Natural killer cell treated with Interleukin-12 subunit alpha and Interleukin-12 subunit beta and Interleukin-15 and Interleukin-18, amount 100 ng/mL, for 72 hours (primary cell): ENCODE data around the gene SLC16A10. TPM values are rescaled to one million over a fixed set of nuclear protein-coding genes. Genes with fewer than 3 reads are reported as not detected.
"Not testable (repeated sequence)": the region's sequence is repeated elsewhere in the genome, so short reads cannot be mapped to it uniquely, and the experiment has no call there.

Source experiments
- ATAC-seq, 2 donors: fragments of 150-1000 bp; cut with Tn5 transposase in 1 of 2; sonication (Bioruptor Pico), chemical (Tn5 transposase) in 1 of 2; 2 replicates each; pipeline ENCODE4 v1.10.0; 2021
- DNase-seq: peaks from one replicate; pipeline ENCODE4 v3.0.0; 2022; ENCODE audit warnings: low spot score
- H3K27ac Mint-ChIP-seq, 2 donors: 1 replicate in 1 of 2; 2 replicates in 1 of 2; pipeline ENCODE4 v1.8.0; 2022; ENCODE audit warnings: mixed read lengths in 2 of 2, mild to moderate bottlenecking in 1 of 2, moderate library complexity in 1 of 2
- H3K27me3 Mint-ChIP-seq, 2 donors: 1 replicate in 1 of 2; 2 replicates in 1 of 2; pipeline ENCODE4 v1.8.0; 2022; ENCODE audit warnings: mixed read lengths in 2 of 2
- H3K36me3 Mint-ChIP-seq: one replicate; pipeline ENCODE4 v1.8.0; 2022; ENCODE audit warnings: mixed read lengths
- H3K4me1 Mint-ChIP-seq, 2 donors: 1 replicate in 1 of 2; 2 replicates in 1 of 2; pipeline ENCODE4 v1.8.0; 2022; ENCODE audit warnings: low read depth in 2 of 2, mixed read lengths in 2 of 2, mild to moderate bottlenecking in 1 of 2
- H3K4me3 Mint-ChIP-seq: one replicate; pipeline ENCODE4 v1.8.0; 2022; ENCODE audit warnings: mixed read lengths
- H3K9me3 Mint-ChIP-seq: 2 replicates; pipeline ENCODE4 v1.8.0; 2022; ENCODE audit warnings: mixed read lengths
- total RNA-seq, 2 donors: library from RNA; stranded (reverse); gene quantifications; one replicate each; pipeline ENCODE4 v1.2.3, GENCODE V29; 2022

SLC16A10 gene
- total RNA-seq, 2 donors from 2014 or later = 0.48 to 0.59 TPM

- ATAC-seq = no peak
- H3K9me3 Mint-ChIP-seq = no peaks in the 10 kb centered on the region
- no peaks in the 10 kb centered on the region for H3K4me1 Mint-ChIP-seq
- H3K36me3 Mint-ChIP-seq = no peaks in the 10 kb centered on the region
- H3K27me3 Mint-ChIP-seq = peaks cover 0 to 6% of the 10 kb centered on the region in 2 donors
- no peak for DNase-seq
- H3K27ac Mint-ChIP-seq = no peak overlapping the region
- no peak overlapping the region for H3K4me3 Mint-ChIP-seq
Observed at GRCh38 chr6:111172563-111172962, 85.3 kb downstream of the SLC16A10 start.

- no peak overlapping the region for H3K4me3 Mint-ChIP-seq
- H3K4me1 Mint-ChIP-seq = no peaks in the 10 kb centered on the region
- H3K27ac Mint-ChIP-seq = no peak overlapping the region
- ATAC-seq = no peak
- DNase-seq = no peak
- H3K27me3 Mint-ChIP-seq = peaks cover 0 to 6% of the 10 kb centered on the region in 2 donors
- no peaks in the 10 kb centered on the region for H3K36me3 Mint-ChIP-seq
- no peaks in the 10 kb centered on the region for H3K9me3 Mint-ChIP-seq
Observed at GRCh38 chr6:111173341-111173740, 86.0 kb downstream of the SLC16A10 start.

- Mint-ChIP-seq H3K9me3 (no peaks in the 10 kb centered on the region), H3K4me3 (no peak overlapping the region), H3K27me3 (peaks cover 0 to 6% of the 10 kb centered on the region in 2 donors), H3K27ac (no peak overlapping the region), H3K36me3 (no peaks in the 10 kb centered on the region), H3K4me1 (no peaks in the 10 kb centered on the region)
- ATAC-seq (no peak), DNase-seq (no peak)
Observed at GRCh38 chr6:111173946-111174345, 86.6 kb downstream of the SLC16A10 start.

- no peaks in the 10 kb centered on the region for H3K4me1 Mint-ChIP-seq
- H3K4me3 Mint-ChIP-seq = no peak overlapping the region
- H3K27ac Mint-ChIP-seq = no peak overlapping the region
- no peak for DNase-seq
- no peaks in the 10 kb centered on the region for H3K36me3 Mint-ChIP-seq
- ATAC-seq = no peak
- H3K27me3 Mint-ChIP-seq = peaks cover 6 to 8% of the 10 kb centered on the region in 2 donors
- H3K9me3 Mint-ChIP-seq = no peaks in the 10 kb centered on the region
Observed at GRCh38 chr6:111175109-111175508, 87.8 kb downstream of the SLC16A10 start.

- H3K4me3 Mint-ChIP-seq = no peak overlapping the region
- H3K9me3 Mint-ChIP-seq = no peaks in the 10 kb centered on the region
- peaks cover 6 to 8% of the 10 kb centered on the region in 2 donors for H3K27me3 Mint-ChIP-seq
- H3K36me3 Mint-ChIP-seq = no peaks in the 10 kb centered on the region
- no peak overlapping the region for H3K27ac Mint-ChIP-seq
- DNase-seq (no peak), ATAC-seq (no peak)
- H3K4me1 Mint-ChIP-seq = no peaks in the 10 kb centered on the region
Observed at GRCh38 chr6:111176038-111176759, 88.9 kb downstream of the SLC16A10 start.

- DNase-seq = no peak
- H3K27me3 Mint-ChIP-seq = peaks cover 6 to 8% of the 10 kb centered on the region in 2 donors
- H3K4me3 Mint-ChIP-seq = no peak overlapping the region
- no peak for ATAC-seq
- H3K4me1 Mint-ChIP-seq = no peaks in the 10 kb centered on the region
- no peaks in the 10 kb centered on the region for H3K36me3 Mint-ChIP-seq
- H3K9me3 Mint-ChIP-seq = no peaks in the 10 kb centered on the region
- H3K27ac Mint-ChIP-seq = no peak overlapping the region
Observed at GRCh38 chr6:111176760-111177099, 89.4 kb downstream of the SLC16A10 start.

- H3K9me3 Mint-ChIP-seq = no peaks in the 10 kb centered on the region
- no peak overlapping the region for H3K27ac Mint-ChIP-seq
- peaks cover 8% of the 10 kb centered on the region in 2 donors for H3K27me3 Mint-ChIP-seq
- no peaks in the 10 kb centered on the region for H3K4me1 Mint-ChIP-seq
- H3K4me3 Mint-ChIP-seq = no peak overlapping the region
- H3K36me3 Mint-ChIP-seq = no peaks in the 10 kb centered on the region
- no peak for DNase-seq
- no peak for ATAC-seq
Observed at GRCh38 chr6:111177131-111177530, 89.8 kb downstream of the SLC16A10 start.

- H3K4me3 Mint-ChIP-seq = no peak overlapping the region
- H3K4me1 Mint-ChIP-seq = no peaks in the 10 kb centered on the region
- no peaks in the 10 kb centered on the region for H3K36me3 Mint-ChIP-seq
- H3K9me3 Mint-ChIP-seq = no peaks in the 10 kb centered on the region
- ATAC-seq = peak in 1 of 2 donors; percentile 48
- no peak for DNase-seq
- H3K27ac Mint-ChIP-seq = no peak overlapping the region
- H3K27me3 Mint-ChIP-seq = peaks cover 7 to 21% of the 10 kb centered on the region in 2 donors
Observed at GRCh38 chr6:111183702-111184517, 96.6 kb downstream of the SLC16A10 start.

GRCh38 chr6:111184827-111185532 lies 97.7 kb downstream of the SLC16A10 start:
- DNase-seq = no peak
- H3K4me3 Mint-ChIP-seq = no peak overlapping the region
- peak in 1 of 2 donors; percentile 32 for ATAC-seq
- H3K27ac Mint-ChIP-seq = no peak overlapping the region
- peaks cover 5 to 14% of the 10 kb centered on the region in 2 donors for H3K27me3 Mint-ChIP-seq
- H3K4me1 Mint-ChIP-seq = no peaks in the 10 kb centered on the region
- H3K36me3 Mint-ChIP-seq = no peaks in the 10 kb centered on the region
- no peaks in the 10 kb centered on the region for H3K9me3 Mint-ChIP-seq

GRCh38 chr6:111185954-111186353 lies 98.7 kb downstream of the SLC16A10 start:
- H3K27ac Mint-ChIP-seq = no peak overlapping the region
- H3K36me3 Mint-ChIP-seq = no peaks in the 10 kb centered on the region
- ATAC-seq (no peak), DNase-seq (no peak)
- no peaks in the 10 kb centered on the region for H3K4me1 Mint-ChIP-seq
- peaks cover 5 to 14% of the 10 kb centered on the region in 2 donors for H3K27me3 Mint-ChIP-seq
- H3K4me3 Mint-ChIP-seq = no peak overlapping the region
- peaks cover under 1% of the 10 kb centered on the region for H3K9me3 Mint-ChIP-seq

- Mint-ChIP-seq H3K36me3 (no peaks in the 10 kb centered on the region), H3K27ac (no peak overlapping the region), H3K9me3 (peaks cover 3% of the 10 kb centered on the region), H3K4me3 (no peak overlapping the region), H3K4me1 (no peaks in the 10 kb centered on the region), H3K27me3 (peaks cover 4 to 13% of the 10 kb centered on the region in 2 donors)
- no peak for ATAC-seq
- no peak for DNase-seq
Observed at GRCh38 chr6:111187874-111188273, 100.6 kb downstream of the SLC16A10 start.

- not testable (repeated sequence) for H3K36me3 Mint-ChIP-seq, ATAC-seq, H3K4me1 Mint-ChIP-seq, H3K9me3 Mint-ChIP-seq, H3K4me3 Mint-ChIP-seq, DNase-seq, H3K27ac Mint-ChIP-seq
- peaks cover 0 to 13% of the 10 kb centered on the region in 2 donors for H3K27me3 Mint-ChIP-seq
Observed at GRCh38 chr6:111189666-111190210, 102.4 kb downstream of the SLC16A10 start.

GRCh38 chr6:111190637-111191036 lies 103.3 kb downstream of the SLC16A10 start:
- Mint-ChIP-seq H3K27ac (no peak overlapping the region), H3K9me3 (peaks cover 3% of the 10 kb centered on the region)

More at GRCh38 chr6:111190637-111191036, 103.3 kb downstream of the SLC16A10 start:
- H3K4me1 Mint-ChIP-seq = no peaks in the 10 kb centered on the region
- H3K27me3 Mint-ChIP-seq = peaks cover 2 to 13% of the 10 kb centered on the region in 2 donors
- no peak overlapping the region for H3K4me3 Mint-ChIP-seq
- no peaks in the 10 kb centered on the region for H3K36me3 Mint-ChIP-seq
- ATAC-seq (no peak), DNase-seq (no peak)
